Spleen (tissue), 3 donors: ENCODE measurements around the gene TTLL3.

Source experiments
- POLR2A ChIP-seq, 3 donors: fragments of 450-650 bp; IDR thresholded peaks; one replicate each; pipeline ENCODE4 v1.5.1; 2017; ENCODE audit warnings: antibody characterized with exemption in 3 of 3, mild to moderate bottlenecking in 1 of 3
- POLR2AphosphoS5 ChIP-seq, 3 donors: sonication (generic); formaldehyde crosslinking; IDR thresholded peaks; one replicate each; pipeline ENCODE4 v1.5.1; 2017; ENCODE audit warnings: antibody characterized with exemption in 3 of 3

DNA sequence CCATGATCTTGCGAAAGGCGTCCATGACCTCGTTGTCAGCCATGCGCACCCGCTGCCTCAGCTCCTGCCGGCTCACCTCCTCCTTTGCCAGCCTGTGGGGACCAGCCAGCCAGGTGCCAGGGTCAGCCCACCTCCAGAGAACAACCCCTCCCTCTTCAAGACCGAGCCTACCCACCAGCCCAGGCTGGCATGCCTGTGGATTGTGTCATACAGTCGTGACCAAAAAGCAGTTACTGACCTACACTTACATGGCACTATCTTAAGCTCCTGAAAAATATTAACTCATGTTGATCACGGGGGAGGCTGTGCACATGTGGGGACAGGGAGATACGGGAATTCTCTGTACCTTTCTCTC lies 29.6 kb upstream of the TTLL3 start:
- TF ChIP-seq POLR2AphosphoS5 (IDR thresholded peaks at IDR 0.05) (peak in 1 of 3 donors; percentile 64), POLR2A (IDR thresholded peaks at IDR 0.05) (no peak)
